GM19239 (cell line): ENCODE data around the gene PARVB.

Experiments used
- DNase-seq: peaks from one replicate; pipeline ENCODE4 v3.0.0; 2011; ENCODE audit warnings: low spot score; ENCODE audit not compliant: insufficient read length
- FAIRE-seq: peaks from 2 replicates; lab custom pipeline; 2011; peaks lifted over from hg19 to GRCh38; lab: Jason Lieb, UNC

PARVB gene, protein sequence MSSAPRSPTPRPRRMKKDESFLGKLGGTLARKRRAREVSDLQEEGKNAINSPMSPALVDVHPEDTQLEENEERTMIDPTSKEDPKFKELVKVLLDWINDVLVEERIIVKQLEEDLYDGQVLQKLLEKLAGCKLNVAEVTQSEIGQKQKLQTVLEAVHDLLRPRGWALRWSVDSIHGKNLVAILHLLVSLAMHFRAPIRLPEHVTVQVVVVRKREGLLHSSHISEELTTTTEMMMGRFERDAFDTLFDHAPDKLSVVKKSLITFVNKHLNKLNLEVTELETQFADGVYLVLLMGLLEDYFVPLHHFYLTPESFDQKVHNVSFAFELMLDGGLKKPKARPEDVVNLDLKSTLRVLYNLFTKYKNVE

DNA sequence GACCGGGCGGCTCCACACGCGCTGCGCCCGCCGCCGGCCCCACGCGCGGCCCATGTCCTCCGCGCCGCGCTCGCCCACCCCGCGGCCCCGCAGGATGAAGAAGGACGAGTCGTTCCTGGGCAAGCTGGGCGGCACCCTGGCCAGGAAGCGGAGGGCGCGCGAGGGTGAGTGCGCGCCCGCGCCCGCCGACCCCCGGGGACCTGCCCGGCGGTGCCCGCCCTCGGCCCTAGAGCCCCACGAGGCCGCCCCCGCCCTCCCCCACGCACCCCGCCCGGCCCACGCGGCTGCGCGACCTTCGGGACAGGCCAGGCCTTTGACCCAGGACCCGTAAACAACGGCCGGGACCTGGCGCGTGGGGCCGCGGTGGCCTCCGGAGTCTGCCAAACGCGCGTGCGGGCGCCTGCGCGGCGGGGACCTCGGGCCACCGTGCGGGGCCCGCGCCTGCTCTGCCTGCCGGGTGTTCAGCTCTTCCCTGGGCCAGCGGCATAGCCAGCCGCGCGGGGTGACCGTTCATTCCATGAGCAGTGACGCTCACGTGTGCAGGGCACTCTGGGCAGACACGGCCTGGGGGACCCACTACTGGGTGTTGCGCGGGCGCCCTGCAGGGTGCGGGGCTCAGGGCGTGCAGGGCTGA, at the start of gene PARVB:
Gene PARVB (plus strand): TSS at position 15 of the 634 bp plus-strand sequence. CDS start 38 bp downstream, at position 53.
- FAIRE-seq (no peak), DNase-seq (no peak)

DNA sequence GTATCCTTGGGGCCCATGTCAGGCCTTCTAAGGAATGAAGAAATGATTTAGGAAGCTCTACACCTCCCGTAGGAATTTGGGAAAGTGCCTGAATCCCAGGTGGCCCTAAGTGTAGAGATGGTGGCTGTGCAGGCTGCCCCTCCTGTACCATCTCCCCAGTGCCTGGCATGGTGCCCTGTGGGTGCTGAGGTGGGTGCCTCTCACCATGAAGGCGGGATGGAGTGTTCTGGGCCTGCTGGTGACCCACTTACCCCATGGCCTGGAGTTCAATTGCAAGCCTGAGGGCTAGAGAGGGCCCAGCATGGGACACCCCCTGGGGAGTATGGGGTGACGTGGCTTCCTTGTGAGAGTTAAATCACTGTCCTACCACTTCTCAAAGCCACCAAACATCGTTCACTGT, 49.1 kb upstream of the PARVB start:
- FAIRE-seq (no peak), DNase-seq (no peak)

DNA sequence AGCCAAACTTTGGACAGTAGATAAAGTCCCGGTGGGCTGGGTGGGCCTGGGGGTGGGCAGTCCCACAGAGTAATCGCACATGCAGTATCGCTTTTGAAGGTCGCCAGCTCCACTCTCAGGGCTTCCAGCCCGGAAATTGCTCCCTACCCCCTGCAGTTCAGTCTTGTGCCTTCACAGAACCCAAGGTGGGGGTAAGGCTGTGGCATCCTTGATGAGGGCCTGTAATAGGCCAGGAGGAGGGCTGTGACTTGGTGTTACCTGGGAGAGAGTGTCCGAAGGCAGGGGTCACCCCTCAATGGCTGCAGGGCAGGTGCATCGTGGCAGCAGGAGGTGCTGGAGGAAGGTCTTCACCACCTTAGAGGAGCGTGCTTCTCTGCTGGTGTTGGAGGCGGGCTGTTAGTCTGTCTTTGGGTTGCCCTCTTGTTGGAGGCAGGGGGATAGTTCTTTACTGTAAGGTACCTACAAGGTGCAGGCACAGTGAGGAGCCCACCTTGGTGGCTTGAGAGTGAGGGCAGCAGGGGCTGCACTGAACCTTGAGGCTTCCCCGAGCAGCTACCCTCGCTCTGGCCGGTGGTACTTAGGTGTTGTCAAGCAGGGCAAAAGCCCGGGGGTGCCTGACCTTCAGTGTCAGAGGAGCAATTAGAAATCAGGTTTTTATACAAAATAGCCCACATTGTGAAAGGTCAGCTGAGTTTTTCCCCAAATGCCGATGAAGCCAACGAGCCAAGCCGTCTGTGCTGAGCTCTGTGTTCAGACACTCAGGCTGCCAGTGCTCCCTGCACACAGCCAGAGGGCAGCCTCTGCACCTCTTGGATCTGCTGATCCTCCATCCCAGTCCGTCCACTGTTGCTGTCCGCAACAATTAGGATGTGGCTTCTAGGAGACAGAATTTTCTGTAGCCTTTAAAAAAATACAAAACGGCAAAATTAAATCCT, 47.0 kb upstream of the PARVB start:
- FAIRE-seq (no peak), DNase-seq (no peak)

GRCh38 chr22:43978558-43978957, 45.5 kb upstream of the PARVB start:
- no peak for FAIRE-seq
- no peak for DNase-seq

- DNase-seq (no peak), FAIRE-seq (no peak)
Observed at GRCh38 chr22:43980579-43980978, 43.5 kb upstream of the PARVB start.

DNA sequence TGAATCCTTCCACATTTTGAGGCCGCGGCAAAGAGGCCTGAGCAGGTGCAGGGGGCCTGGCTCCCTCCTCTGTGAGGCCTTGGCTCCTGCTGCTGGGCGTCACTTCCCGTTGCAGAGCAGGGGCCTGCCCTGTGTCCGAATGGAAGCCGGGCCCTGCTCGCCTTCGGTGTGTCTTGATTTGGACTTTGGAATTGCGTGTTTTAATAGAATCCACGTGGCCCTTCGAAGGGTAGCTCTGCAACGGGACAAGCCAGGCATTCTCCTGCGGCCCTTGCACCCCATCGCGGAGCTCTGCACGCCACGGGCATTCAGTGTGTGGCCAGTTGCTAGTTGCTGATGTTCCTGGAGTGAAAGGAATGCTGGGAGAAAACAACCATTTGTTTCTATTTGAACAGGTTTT, 43.1 kb upstream of the PARVB start:
- no peak for FAIRE-seq
- no peak for DNase-seq

DNA sequence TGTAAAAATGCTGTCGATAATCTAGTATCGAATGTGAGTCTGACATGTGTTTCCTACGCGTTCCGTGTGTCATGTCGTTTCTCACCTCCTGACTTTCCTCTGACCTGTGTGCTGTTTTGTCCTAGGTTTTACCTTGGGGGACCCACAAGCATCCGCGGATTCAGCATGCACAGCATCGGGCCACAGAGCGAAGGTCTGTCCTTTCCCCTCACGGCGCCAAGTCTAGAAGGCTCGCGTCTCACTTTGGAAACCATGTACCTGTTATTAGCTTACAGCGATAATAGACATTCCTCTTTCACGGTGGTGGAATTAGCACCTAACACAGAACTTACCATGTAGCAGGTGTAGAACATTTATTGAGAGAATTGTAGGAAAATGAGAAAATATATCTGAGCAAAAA, 40.3 kb upstream of the PARVB start:
- DNase-seq (no peak), FAIRE-seq (no peak)

GRCh38 chr22:43985532-43985931, 38.6 kb upstream of the PARVB start:
- DNase-seq (no peak), FAIRE-seq (no peak)

GRCh38 chr22:43988116-43988820, 35.8 kb upstream of the PARVB start:
- DNase-seq = no peak
- FAIRE-seq = no peak

- FAIRE-seq = no peak
- no peak for DNase-seq
Observed at GRCh38 chr22:43988960-43989359, 35.1 kb upstream of the PARVB start.

DNA sequence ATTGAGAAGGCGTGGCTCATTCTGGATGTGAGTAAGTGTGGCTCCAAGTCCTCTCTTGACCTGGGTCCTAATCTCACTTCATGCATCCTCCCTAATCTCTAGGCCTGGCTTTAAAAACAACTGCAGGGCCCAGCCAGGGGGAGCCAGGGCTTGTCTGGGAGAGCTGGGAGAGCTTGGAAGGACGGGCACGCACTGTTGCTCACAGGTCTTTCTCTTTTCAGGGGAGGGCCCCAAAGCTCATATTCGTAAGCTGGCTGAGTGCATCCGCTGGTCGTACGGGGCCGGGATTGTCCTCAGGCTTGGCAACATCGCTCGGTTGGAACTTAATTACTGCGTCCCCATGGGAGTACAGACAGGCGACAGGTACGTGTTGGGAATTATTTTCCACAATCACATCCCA, 34.1 kb upstream of the PARVB start:
- no peak for FAIRE-seq

GRCh38 chr22:43991316-43992020, 32.6 kb upstream of the PARVB start:
- no peak for FAIRE-seq

More for the DNA sequence above, 34.1 kb upstream of the PARVB start:
- DNase-seq = no peak

GRCh38 chr22:43992331-43992821, 31.7 kb upstream of the PARVB start:
- DNase-seq (no peak), FAIRE-seq (no peak)

More at GRCh38 chr22:43991316-43992020, 32.6 kb upstream of the PARVB start:
- no peak for DNase-seq

GRCh38 chr22:43993072-43993760, 30.9 kb upstream of the PARVB start:
- DNase-seq = peak; percentile 62
- FAIRE-seq = peak; percentile 96

DNA sequence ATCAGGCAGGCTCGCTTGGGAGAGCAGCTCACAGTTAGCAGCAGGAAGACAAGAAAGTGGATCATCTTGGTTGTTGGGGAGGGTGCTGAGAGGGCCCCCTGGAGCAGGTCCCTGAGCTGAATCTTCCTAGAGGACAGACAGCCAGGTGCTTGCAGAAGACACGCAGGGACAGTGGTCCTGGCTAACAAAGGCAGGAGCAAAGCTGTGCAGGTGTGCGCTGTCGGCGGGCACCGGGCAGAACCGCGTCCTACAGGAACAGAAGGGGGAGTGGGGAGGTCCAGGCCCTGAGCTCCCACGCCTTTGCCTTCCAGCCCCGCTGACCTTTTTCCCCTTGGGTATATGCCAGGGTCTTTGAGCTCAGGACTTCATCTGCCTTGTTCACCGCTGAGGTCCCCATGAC, 30.1 kb upstream of the PARVB start:
- DNase-seq (no peak), FAIRE-seq (no peak)

DNA sequence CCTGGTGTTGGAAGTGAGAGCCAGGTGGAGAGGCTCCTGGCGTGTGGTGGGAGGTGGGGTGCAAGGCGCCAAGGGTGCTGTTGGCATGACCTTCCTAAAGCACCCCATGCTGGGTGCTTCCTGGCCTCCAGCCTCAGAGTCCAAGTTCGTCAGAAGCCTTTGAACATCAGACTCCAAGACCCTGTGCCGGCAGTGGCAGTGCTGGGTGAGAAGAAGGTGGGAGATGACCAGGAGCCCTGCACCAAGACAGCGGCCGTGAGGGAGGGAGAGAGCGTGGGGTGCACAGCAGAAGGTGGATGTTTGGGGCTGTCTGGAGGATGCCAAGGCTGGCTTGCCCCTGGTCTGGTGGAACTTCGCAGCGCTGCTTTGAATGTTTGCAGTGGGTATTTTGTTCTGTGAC, 29.7 kb upstream of the PARVB start:
- FAIRE-seq = no peak
- DNase-seq = no peak

DNA sequence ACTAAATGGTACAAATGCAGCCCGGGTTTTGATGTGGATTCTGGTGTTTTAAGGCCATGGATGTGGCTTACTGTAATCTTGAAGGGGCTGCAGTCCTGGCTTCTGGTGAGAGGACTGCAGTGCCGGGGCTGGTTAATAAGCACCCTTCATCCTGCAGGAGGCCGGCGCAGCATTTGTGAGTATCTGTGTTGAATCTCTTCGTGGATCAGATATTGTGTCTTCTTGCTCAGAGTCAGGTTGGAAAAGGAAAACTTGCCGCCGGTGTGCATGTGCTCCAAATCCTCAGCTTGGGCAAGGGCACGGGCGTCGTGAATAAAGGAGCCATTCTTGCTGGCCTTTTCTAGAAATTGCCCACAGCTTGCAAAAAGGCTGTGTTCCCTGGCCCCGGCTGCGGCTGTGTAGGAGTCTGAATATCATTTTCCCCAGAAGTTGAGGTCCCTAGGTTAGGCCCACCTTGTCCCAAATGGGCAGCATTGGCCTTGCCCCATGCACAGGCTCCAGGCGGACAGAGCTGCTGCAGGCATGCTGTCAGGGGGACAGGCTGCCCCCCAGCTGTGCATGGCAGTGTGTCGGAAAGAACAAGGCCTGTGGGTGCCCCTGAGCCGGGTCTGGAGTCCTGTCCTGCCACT, 28.9 kb upstream of the PARVB start:
- DNase-seq (no peak), FAIRE-seq (no peak)

DNA sequence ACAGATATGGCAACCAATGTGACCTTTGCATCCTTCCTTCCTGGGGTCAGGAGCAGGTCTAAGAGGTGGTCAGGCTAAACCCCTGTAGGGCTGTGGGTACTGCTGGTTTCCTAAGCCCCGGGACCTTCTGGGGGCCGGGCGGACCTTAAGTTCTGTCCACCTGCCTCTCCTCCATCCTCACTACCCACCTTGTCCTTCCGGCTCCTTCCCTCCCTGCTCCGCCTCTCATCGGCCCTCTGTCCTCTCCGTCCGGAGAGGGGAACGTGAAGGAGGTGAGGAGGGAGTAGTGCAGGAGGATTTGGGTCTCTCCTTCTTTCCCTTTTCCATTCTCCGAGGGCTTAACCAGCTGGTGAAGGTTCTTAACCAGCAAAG, 28.3 kb upstream of the PARVB start:
- no peak for DNase-seq

More for the DNA sequence above, 28.3 kb upstream of the PARVB start:
- FAIRE-seq = no peak
